Measurements from ENCODE around the gene RAMACL.
A peak's percentile ranks its signal among the peaks of the same experiment; 100 is the strongest.

The RAMACL gene

GRCh38 chr6:166626177-166627032 lies 39.9 kb upstream of the RAMACL start:
- peaks cover 9% of the 10 kb centered on the region for H3K4me1 ChIP-seq (ENCODE audit: control insufficient read depth, insufficient read depth, low read length)
- H3K27me3 ChIP-seq (ENCODE audit: control insufficient read depth, insufficient read depth, low read length) = peaks cover 41% of the 10 kb centered on the region
- H3K9ac ChIP-seq (ENCODE audit: low read depth, low read length) = no peak overlapping the region
- no peaks in the 10 kb centered on the region for H3K36me3 ChIP-seq (ENCODE audit: control insufficient read depth, insufficient read depth, low read length)
- H3K4me3 ChIP-seq (ENCODE audit: low read depth, low read length) = peak overlapping the region; percentile 79
- no peaks in the 10 kb centered on the region for H3K9me3 ChIP-seq (ENCODE audit: control insufficient read depth, insufficient read depth, low read length)

- Histone ChIP-seq H3K4me1 (ENCODE audit: control insufficient read depth, insufficient read depth, low read length) (peaks cover 20% of the 10 kb centered on the region), H3K36me3 (ENCODE audit: control insufficient read depth, insufficient read depth, low read length) (no peaks in the 10 kb centered on the region), H3K9me3 (ENCODE audit: control insufficient read depth, insufficient read depth, low read length) (no peaks in the 10 kb centered on the region), H3K9ac (ENCODE audit: low read depth, low read length) (no peak overlapping the region), H3K4me3 (ENCODE audit: low read depth, low read length) (no peak overlapping the region), H3K27me3 (ENCODE audit: control insufficient read depth, insufficient read depth, low read length) (peaks cover 36% of the 10 kb centered on the region)
These were observed 38.9 kb upstream of the RAMACL start for GRCh38 chr6:166625356-166625755.

GRCh38 chr6:166624275-166624674 lies 37.8 kb upstream of the RAMACL start:
- Histone ChIP-seq H3K9ac (ENCODE audit: low read depth, low read length) (no peak overlapping the region), H3K4me3 (ENCODE audit: low read depth, low read length) (no peak overlapping the region), H3K4me1 (ENCODE audit: control insufficient read depth, insufficient read depth, low read length) (peaks cover 20% of the 10 kb centered on the region), H3K27me3 (ENCODE audit: control insufficient read depth, insufficient read depth, low read length) (peaks cover 25% of the 10 kb centered on the region), H3K9me3 (ENCODE audit: control insufficient read depth, insufficient read depth, low read length) (no peaks in the 10 kb centered on the region), H3K36me3 (ENCODE audit: control insufficient read depth, insufficient read depth, low read length) (no peaks in the 10 kb centered on the region)

- H3K4me1 ChIP-seq (ENCODE audit: control insufficient read depth, insufficient read depth, low read length) = peaks cover 21% of the 10 kb centered on the region
- H3K9ac ChIP-seq (ENCODE audit: low read depth, low read length) = no peak overlapping the region
- H3K4me3 ChIP-seq (ENCODE audit: low read depth, low read length) = no peak overlapping the region
- H3K36me3 ChIP-seq (ENCODE audit: control insufficient read depth, insufficient read depth, low read length) = no peaks in the 10 kb centered on the region
- H3K27me3 ChIP-seq (ENCODE audit: control insufficient read depth, insufficient read depth, low read length) = peaks cover 16% of the 10 kb centered on the region
- no peaks in the 10 kb centered on the region for H3K9me3 ChIP-seq (ENCODE audit: control insufficient read depth, insufficient read depth, low read length)
These were observed 36.8 kb upstream of the RAMACL start for GRCh38 chr6:166623318-166623717.

- Histone ChIP-seq H3K4me3 (ENCODE audit: low read depth, low read length) (peak overlapping the region; percentile 23), H3K4me1 (ENCODE audit: control insufficient read depth, insufficient read depth, low read length) (peaks cover 19% of the 10 kb centered on the region), H3K9me3 (ENCODE audit: control insufficient read depth, insufficient read depth, low read length) (no peaks in the 10 kb centered on the region), H3K9ac (ENCODE audit: low read depth, low read length) (no peak overlapping the region), H3K36me3 (ENCODE audit: control insufficient read depth, insufficient read depth, low read length) (no peaks in the 10 kb centered on the region), H3K27me3 (ENCODE audit: control insufficient read depth, insufficient read depth, low read length) (peaks cover 9% of the 10 kb centered on the region)
These were observed 34.6 kb upstream of the RAMACL start for GRCh38 chr6:166621114-166621540.

GRCh38 chr6:166620478-166621113 lies 34.1 kb upstream of the RAMACL start:
- Histone ChIP-seq H3K9me3 (ENCODE audit: control insufficient read depth, insufficient read depth, low read length) (no peaks in the 10 kb centered on the region), H3K4me1 (ENCODE audit: control insufficient read depth, insufficient read depth, low read length) (peaks cover 19% of the 10 kb centered on the region), H3K36me3 (ENCODE audit: control insufficient read depth, insufficient read depth, low read length) (no peaks in the 10 kb centered on the region), H3K9ac (ENCODE audit: low read depth, low read length) (no peak overlapping the region), H3K4me3 (ENCODE audit: low read depth, low read length) (peak overlapping the region; percentile 23), H3K27me3 (ENCODE audit: control insufficient read depth, insufficient read depth, low read length) (peaks cover 4% of the 10 kb centered on the region)

GRCh38 chr6:166619912-166620311 lies 33.4 kb upstream of the RAMACL start:
- Histone ChIP-seq H3K4me1 (ENCODE audit: control insufficient read depth, insufficient read depth, low read length) (peaks cover 19% of the 10 kb centered on the region), H3K27me3 (ENCODE audit: control insufficient read depth, insufficient read depth, low read length) (no peaks in the 10 kb centered on the region), H3K9me3 (ENCODE audit: control insufficient read depth, insufficient read depth, low read length) (no peaks in the 10 kb centered on the region), H3K4me3 (ENCODE audit: low read depth, low read length) (no peak overlapping the region), H3K9ac (ENCODE audit: low read depth, low read length) (no peak overlapping the region), H3K36me3 (ENCODE audit: control insufficient read depth, insufficient read depth, low read length) (no peaks in the 10 kb centered on the region)

- no peak overlapping the region for H3K4me3 ChIP-seq (ENCODE audit: low read depth, low read length)
These were observed 32.6 kb upstream of the RAMACL start for GRCh38 chr6:166618866-166619761.

GRCh38 chr6:166618251-166618650 lies 31.8 kb upstream of the RAMACL start:
- Histone ChIP-seq H3K27me3 (ENCODE audit: control insufficient read depth, insufficient read depth, low read length) (no peaks in the 10 kb centered on the region), H3K36me3 (ENCODE audit: control insufficient read depth, insufficient read depth, low read length) (no peaks in the 10 kb centered on the region), H3K4me3 (ENCODE audit: low read depth, low read length) (no peak overlapping the region), H3K9ac (ENCODE audit: low read depth, low read length) (no peak overlapping the region), H3K4me1 (ENCODE audit: control insufficient read depth, insufficient read depth, low read length) (peaks cover 19% of the 10 kb centered on the region), H3K9me3 (ENCODE audit: control insufficient read depth, insufficient read depth, low read length) (no peaks in the 10 kb centered on the region)

More at GRCh38 chr6:166618866-166619761, 32.6 kb upstream of the RAMACL start:
- H3K9me3 ChIP-seq (ENCODE audit: control insufficient read depth, insufficient read depth, low read length) = no peaks in the 10 kb centered on the region
- H3K36me3 ChIP-seq (ENCODE audit: control insufficient read depth, insufficient read depth, low read length) = no peaks in the 10 kb centered on the region
- H3K27me3 ChIP-seq (ENCODE audit: control insufficient read depth, insufficient read depth, low read length) = no peaks in the 10 kb centered on the region
- peaks cover 19% of the 10 kb centered on the region for H3K4me1 ChIP-seq (ENCODE audit: control insufficient read depth, insufficient read depth, low read length)
- H3K9ac ChIP-seq (ENCODE audit: low read depth, low read length) = no peak overlapping the region

GRCh38 chr6:166617359-166617758 lies 30.9 kb upstream of the RAMACL start:
- H3K4me3 ChIP-seq (ENCODE audit: low read depth, low read length) = no peak overlapping the region
- H3K36me3 ChIP-seq (ENCODE audit: control insufficient read depth, insufficient read depth, low read length) = no peaks in the 10 kb centered on the region

More at GRCh38 chr6:166617359-166617758, 30.9 kb upstream of the RAMACL start:
- Histone ChIP-seq H3K9ac (ENCODE audit: low read depth, low read length) (no peak overlapping the region), H3K4me1 (ENCODE audit: control insufficient read depth, insufficient read depth, low read length) (peaks cover 19% of the 10 kb centered on the region), H3K27me3 (ENCODE audit: control insufficient read depth, insufficient read depth, low read length) (no peaks in the 10 kb centered on the region), H3K9me3 (ENCODE audit: control insufficient read depth, insufficient read depth, low read length) (no peaks in the 10 kb centered on the region)

Measured in iPS-15b (cell line).